Measurements from ENCODE around the gene SPRED2. TPM values are rescaled to one million over a fixed set of nuclear protein-coding genes. Genes with fewer than 3 reads are reported as not detected.

The SPRED2 gene
- total RNA-seq, 4 donors from 2014 or later, result 15.6 to 63.0 (median 44.8) TPM

GRCh38 chr2:65311049-65311448, 121.3 kb downstream of the SPRED2 start:
- H3K27me3 ChIP-seq, result no peaks in the 10 kb centered on the region
- DNase-seq, result no peak
- no peaks in the 10 kb centered on the region for H3K36me3 ChIP-seq
- intact Hi-C loops (cut with DNase I; ENCODE audit: low total_unique reads), result no loop called here
- H3K4me3 ChIP-seq, result no peak overlapping the region
- H3K9me3 ChIP-seq, result no peaks in the 10 kb centered on the region
- peak overlapping the region; percentile 53 to 61 for H3K27ac ChIP-seq
- no peak for TF ChIP-seq POLR2A (IDR thresholded peaks at IDR 0.05)
- no peak for TF ChIP-seq CTCF (IDR thresholded peaks at IDR 0.05)
- H3K4me1 ChIP-seq, result no peaks in the 10 kb centered on the region

GRCh38 chr2:65309699-65310098, 122.7 kb downstream of the SPRED2 start:
- Histone ChIP-seq H3K27me3 (no peaks in the 10 kb centered on the region), H3K4me3 (no peak overlapping the region), H3K9me3 (no peaks in the 10 kb centered on the region), H3K36me3 (no peaks in the 10 kb centered on the region), H3K27ac (peak overlapping the region; percentile 53 to 61), H3K4me1 (no peaks in the 10 kb centered on the region)
- intact Hi-C loops (cut with DNase I; ENCODE audit: low total_unique reads), result no loop called here
- no peak for DNase-seq
- TF ChIP-seq POLR2A (IDR thresholded peaks at IDR 0.05), result no peak
- no peak for TF ChIP-seq CTCF (IDR thresholded peaks at IDR 0.05)

- no peak for TF ChIP-seq CTCF (IDR thresholded peaks at IDR 0.05)
- no peak for TF ChIP-seq POLR2A (IDR thresholded peaks at IDR 0.05)
- Histone ChIP-seq H3K27ac (no peak overlapping the region), H3K27me3 (no peaks in the 10 kb centered on the region), H3K9me3 (no peaks in the 10 kb centered on the region), H3K4me1 (peaks cover 6 to 11% of the 10 kb centered on the region in 2 donors), H3K36me3 (no peaks in the 10 kb centered on the region), H3K4me3 (no peak overlapping the region)
- DNase-seq, result no peak
- intact Hi-C loops (cut with DNase I; ENCODE audit: low total_unique reads), result no loop called here
Measured at GRCh38 chr2:65305934-65306333, 126.5 kb downstream of the SPRED2 start.

GRCh38 chr2:65300761-65301711, 131.4 kb downstream of the SPRED2 start:
- peak; percentile 28 to 45 for DNase-seq
- intact Hi-C loops (cut with DNase I; ENCODE audit: low total_unique reads), result no loop called here
- H3K27me3 ChIP-seq, result no peaks in the 10 kb centered on the region
- H3K36me3 ChIP-seq, result no peaks in the 10 kb centered on the region
- peaks cover 6 to 11% of the 10 kb centered on the region in 2 donors for H3K4me1 ChIP-seq
- H3K9me3 ChIP-seq, result no peaks in the 10 kb centered on the region
- TF ChIP-seq CTCF (IDR thresholded peaks at IDR 0.05) (no peak), POLR2A (IDR thresholded peaks at IDR 0.05) (no peak)
- H3K4me3 ChIP-seq, result no peak overlapping the region
- H3K27ac ChIP-seq, result peak overlapping the region; percentile 64 to 69

- H3K9me3 ChIP-seq, result no peaks in the 10 kb centered on the region
- intact Hi-C loops (cut with DNase I; ENCODE audit: low total_unique reads), result no loop called here
- DNase-seq, result peak; percentile 90 to 93
- H3K4me1 ChIP-seq, result peaks cover 6 to 11% of the 10 kb centered on the region in 2 donors
- no peaks in the 10 kb centered on the region for H3K36me3 ChIP-seq
- H3K4me3 ChIP-seq, result no peak overlapping the region
- no peaks in the 10 kb centered on the region for H3K27me3 ChIP-seq
- TF ChIP-seq CTCF (IDR thresholded peaks at IDR 0.05), result no peak
- TF ChIP-seq POLR2A (IDR thresholded peaks at IDR 0.05), result no peak
- H3K27ac ChIP-seq, result peak overlapping the region; percentile 64 to 69
Measured at GRCh38 chr2:65300134-65300760, 132.2 kb downstream of the SPRED2 start.

Data from uterus (tissue), 4 donors.